OCI-LY1 (cell line): ENCODE results near the gene ODF4.

Experiments used
- CTCF ChIP-seq: fragments of 200-600 bp; sonication (generic), shearing (Covaris generic); IDR thresholded peaks from 2 replicates; pipeline ENCODE4 v1.5.1; 2017; ENCODE audit warnings: mild to moderate bottlenecking, antibody characterized with exemption, low read length, moderate library complexity, mixed read lengths
- EZH2 ChIP-seq: fragments of 200-600 bp; sonication (generic), shearing (Covaris generic); IDR thresholded peaks from 2 replicates; pipeline ENCODE4 v1.8.0; 2017; ENCODE audit warnings: borderline replicate concordance, mixed run types, mild to moderate bottlenecking, antibody characterized with exemption, low read length, moderate library complexity, mixed read lengths

- TF ChIP-seq CTCF (no peak), EZH2 (no peak)
These were observed 36.2 kb downstream of the ODF4 start for GRCh38 chr17:8375738-8376259.
